SK-N-MC (cell line): ENCODE measurements around the gene CDH4.

Source experiments
- EZH2 ChIP-seq: fragments of 200-600 bp; sonication (generic); IDR thresholded peaks from one replicate; pipeline ENCODE4 v1.6.1; 2017; ENCODE audit warnings: antibody characterized with exemption
- POLR2AphosphoS5 ChIP-seq: IDR thresholded peaks from 2 replicates; pipeline ENCODE4 v1.6.1; 2012; ENCODE audit warnings: mild to moderate bottlenecking, low read depth, low read length, borderline replicate concordance

- no peak for TF ChIP-seq POLR2AphosphoS5
- no peak for TF ChIP-seq EZH2
Measured at GRCh38 chr20:61806314-61806713, 554.3 kb downstream of the CDH4 start.
